HEK293 (cell line): ENCODE measurements around the gene HTR4.
"Not testable (repeated sequence)": the region's sequence is repeated elsewhere in the genome, so short reads cannot be mapped to it uniquely, and the experiment has no call there.

Experiments
- CTCF ChIA-PET: fragments of 350-600 bp; formaldehyde crosslinking; extraction: SDS; loops from one replicate; lab custom pipeline; 2021; ENCODE audit warnings: antibody characterized with exemption; lab: Yijun Ruan, JAX
- POLR2A ChIA-PET: fragments of 300-600 bp; formaldehyde crosslinking; extraction: SDS; loops from one replicate; lab custom pipeline; 2020; ENCODE audit warnings: antibody characterized with exemption, inconsistent platforms; lab: Yijun Ruan, JAX
- H3K27ac ChIP-seq: fragments of 200-500 bp; sonication (Bioruptor generic); 2 replicates; pipeline ENCODE4 v1.5.1; 2014; ENCODE audit warnings: low read depth, low read length, control low read depth, inconsistent platforms; ENCODE audit errors: extremely low read depth
- H3K36me3 ChIP-seq, 2 experiments: fragments of 200-500 bp in 1 of 2; sonication (Bioruptor generic) in 1 of 2; 1 replicate in 1 of 2; 2 replicates in 1 of 2; pipeline ENCODE4 v1.5.1; 2014 to 2017; ENCODE audit warnings: inconsistent platforms in 2 of 2, low read length in 2 of 2; ENCODE audit not compliant: control insufficient read depth in 2 of 2, insufficient read depth in 1 of 2
- H3K4me1 ChIP-seq: fragments of 200-500 bp; sonication (Bioruptor generic); 2 replicates; pipeline ENCODE4 v1.5.1; 2014; ENCODE audit warnings: mild to moderate bottlenecking, low read length, inconsistent platforms; ENCODE audit not compliant: control insufficient read depth, insufficient read depth
- H3K4me3 ChIP-seq: 2 replicates; pipeline ENCODE4 v1.5.1; 2011; ENCODE audit warnings: low read depth, mild to moderate bottlenecking, control low read depth, low read length, moderate library complexity
- H3K9me3 ChIP-seq: fragments of 200-500 bp; sonication (Bioruptor generic); 2 replicates; pipeline ENCODE4 v1.5.1; 2014; ENCODE audit warnings: low read depth, low read length, inconsistent platforms; ENCODE audit not compliant: control insufficient read depth, insufficient read depth
- GLIS1 ChIP-seq: fragments of 450-650 bp; formaldehyde crosslinking; IDR thresholded peaks from 2 replicates; pipeline ENCODE4 v1.5.1; 2016; ENCODE audit warnings: missing biosample characterization, missing genetic modification characterization
- PRDM4 ChIP-seq: fragments of 450-650 bp; formaldehyde crosslinking; IDR thresholded peaks from 2 replicates; pipeline ENCODE4 v1.5.1; 2017; ENCODE audit warnings: missing biosample characterization, missing genetic modification characterization
- REST ChIP-seq: fragments of 450-650 bp; formaldehyde crosslinking; IDR thresholded peaks from 2 replicates; pipeline ENCODE4 v1.5.1; 2016; ENCODE audit warnings: missing biosample characterization, missing genetic modification characterization
- ZBTB1 ChIP-seq: fragments of 450-650 bp; formaldehyde crosslinking; IDR thresholded peaks from 2 replicates; pipeline ENCODE4 v1.5.1; 2016; ENCODE audit warnings: missing biosample characterization, missing genetic modification characterization
- ZBTB49 ChIP-seq: fragments of 450-650 bp; formaldehyde crosslinking; IDR thresholded peaks from 2 replicates; pipeline ENCODE4 v1.5.1; 2016; ENCODE audit warnings: missing biosample characterization, missing genetic modification characterization, low read depth
- ZNF362 ChIP-seq: fragments of 450-650 bp; formaldehyde crosslinking; IDR thresholded peaks from 2 replicates; pipeline ENCODE4 v1.5.1; 2016; ENCODE audit warnings: missing biosample characterization, missing genetic modification characterization
- ZNF366 ChIP-seq: fragments of 450-650 bp; formaldehyde crosslinking; conservative IDR thresholded peaks from 2 replicates; pipeline ENCODE4 v1.5.1; 2016; ENCODE audit warnings: missing biosample characterization, missing genetic modification characterization
- ZNF48 ChIP-seq: fragments of 450-650 bp; formaldehyde crosslinking; IDR thresholded peaks from 2 replicates; pipeline ENCODE4 v1.5.1; 2016; ENCODE audit warnings: missing biosample characterization, missing genetic modification characterization
- ZNF513 ChIP-seq: fragments of 450-650 bp; IDR thresholded peaks from 2 replicates; pipeline ENCODE4 v1.5.1; 2018; ENCODE audit warnings: missing biosample characterization, missing genetic modification characterization
- ZNF521 ChIP-seq: fragments of 450-650 bp; formaldehyde crosslinking; IDR thresholded peaks from 2 replicates; pipeline ENCODE4 v1.5.1; 2017; ENCODE audit warnings: missing biosample characterization, mild to moderate bottlenecking, missing genetic modification characterization
- ZNF555 ChIP-seq: fragments of 450-650 bp; formaldehyde crosslinking; conservative IDR thresholded peaks from 2 replicates; pipeline ENCODE4 v1.5.1; 2017; ENCODE audit warnings: missing biosample characterization, mild to moderate bottlenecking, missing genetic modification characterization, inconsistent platforms
- ZNF629 ChIP-seq: fragments of 450-650 bp; formaldehyde crosslinking; IDR thresholded peaks from 2 replicates; pipeline ENCODE4 v1.5.1; 2017; ENCODE audit warnings: missing biosample characterization, missing genetic modification characterization
- ZNF654 ChIP-seq: fragments of 450-650 bp; formaldehyde crosslinking; IDR thresholded peaks from 2 replicates; pipeline ENCODE4 v1.5.1; 2016; ENCODE audit warnings: low read depth, missing biosample characterization, missing genetic modification characterization
- ZNF707 ChIP-seq: fragments of 450-650 bp; formaldehyde crosslinking; IDR thresholded peaks from 2 replicates; pipeline ENCODE4 v1.5.1; 2016; ENCODE audit warnings: missing biosample characterization, missing genetic modification characterization
- ZNF837 ChIP-seq: fragments of 450-650 bp; formaldehyde crosslinking; IDR thresholded peaks from 2 replicates; pipeline ENCODE4 v1.5.1; 2016; ENCODE audit warnings: missing biosample characterization, missing genetic modification characterization

The HTR4 gene

GRCh38 chr5:148529450-148529849, 124.9 kb downstream of the HTR4 start:
- POLR2A ChIA-PET, H3K4me3 ChIP-seq, H3K4me1 ChIP-seq, CTCF ChIA-PET, H3K27ac ChIP-seq, H3K9me3 ChIP-seq: not testable (repeated sequence)
- TF ChIP-seq ZNF707 (tag by site-specific recombination): peak; percentile 92
- TF ChIP-seq, all 188 proteins: peak for 1; not testable (repeated sequence) for 187
- not testable (repeated sequence) for H3K36me3 ChIP-seq

- no peak overlapping the region for H3K27ac ChIP-seq
- ChIA-PET CTCF (interaction anchor here (0.7 kb wide), 1 partner anchor 204 kb away, joined by 3 read pairs; no protein-coding TSS in a partner anchor), POLR2A (no interaction called here)
- H3K4me1 ChIP-seq: no peaks in the 10 kb centered on the region
- no peak overlapping the region for H3K4me3 ChIP-seq
- no peaks in the 10 kb centered on the region for H3K36me3 ChIP-seq
- TF ChIP-seq ZNF366 (tag by site-specific recombination) (no peak), PRDM4 (no peak), ZNF521 (tag by site-specific recombination) (no peak), REST (tag by site-specific recombination) (no peak), ZNF48 (tag by site-specific recombination) (no peak), GLIS1 (tag by site-specific recombination) (no peak), ZNF837 (tag by site-specific recombination) (no peak)
- no peaks in the 10 kb centered on the region for H3K9me3 ChIP-seq
Observed at GRCh38 chr5:148524721-148525120, 129.6 kb downstream of the HTR4 start.

- Histone ChIP-seq H3K36me3 (no peaks in the 10 kb centered on the region), H3K27ac (no peak overlapping the region), H3K4me3 (no peak overlapping the region), H3K9me3 (no peaks in the 10 kb centered on the region), H3K4me1 (no peaks in the 10 kb centered on the region)
- POLR2A ChIA-PET: no interaction called here
- CTCF ChIA-PET: interaction anchor here (0.6 kb wide), 1 partner anchor 331 kb away, joined by 3 read pairs; no protein-coding TSS in a partner anchor
- TF ChIP-seq ZNF362 (no peak), ZBTB1 (no peak), ZNF555 (tag by site-specific recombination) (no peak), ZNF513 (tag by site-specific recombination) (no peak), ZNF654 (tag by site-specific recombination) (no peak), ZBTB49 (tag by site-specific recombination) (no peak), ZNF629 (tag by site-specific recombination) (no peak)
Observed at GRCh38 chr5:148523139-148523538, 131.2 kb downstream of the HTR4 start.
